HEK293T (cell line): ENCODE data around the gene MED29.
A peak's percentile ranks its signal among the peaks of the same experiment; 100 is the strongest.

ENCODE experiments used
- CTCF ChIA-PET: fragments of 350-600 bp; formaldehyde crosslinking; extraction: SDS; loops from one replicate; lab custom pipeline; 2021; ENCODE audit warnings: antibody characterized with exemption, inconsistent platforms; lab: Yijun Ruan, JAX
- POLR2A ChIA-PET: fragments of 350-600 bp; formaldehyde crosslinking; extraction: SDS; loops from one replicate; lab custom pipeline; 2020; ENCODE audit warnings: antibody characterized with exemption, inconsistent platforms; lab: Yijun Ruan, JAX
- DNase-seq: peaks from one replicate; pipeline ENCODE4 v3.0.0; 2012; ENCODE audit warnings: mixed read lengths; ENCODE audit errors: extremely low spot score
- ARNT ChIP-seq: fragments of 450-650 bp; IDR thresholded peaks from 2 replicates; pipeline ENCODE4 v1.6.1; 2017; ENCODE audit warnings: mild to moderate bottlenecking
- BHLHE40 ChIP-seq: fragments of 450-650 bp; IDR thresholded peaks from 2 replicates; pipeline ENCODE4 v1.6.1; 2016; ENCODE audit warnings: mild to moderate bottlenecking, moderate library complexity, borderline replicate concordance
- CTBP1 ChIP-seq: fragments of 450-650 bp; IDR thresholded peaks from 2 replicates; pipeline ENCODE4 v1.6.1; 2016; ENCODE audit warnings: borderline replicate concordance
- ELF4 ChIP-seq: fragments of 450-650 bp; IDR thresholded peaks from 2 replicates; pipeline ENCODE4 v1.6.1; 2017; ENCODE audit warnings: antibody characterized with exemption
- FOXA1 ChIP-seq: fragments of 450-650 bp; IDR thresholded peaks from 2 replicates; pipeline ENCODE4 v1.6.1; 2016; ENCODE audit warnings: mild to moderate bottlenecking
- FOXK2 ChIP-seq: fragments of 450-650 bp; IDR thresholded peaks from 2 replicates; pipeline ENCODE4 v1.6.1; 2016; ENCODE audit warnings: mild to moderate bottlenecking
- FOXM1 ChIP-seq: fragments of 450-650 bp; IDR thresholded peaks from 2 replicates; pipeline ENCODE4 v1.6.1; 2017; ENCODE audit warnings: mild to moderate bottlenecking, borderline replicate concordance
- HDGF ChIP-seq: fragments of 450-650 bp; IDR thresholded peaks from 2 replicates; pipeline ENCODE4 v1.6.1; 2017; ENCODE audit warnings: antibody characterized with exemption, borderline replicate concordance
- L3MBTL2 ChIP-seq: fragments of 450-650 bp; conservative IDR thresholded peaks from 2 replicates; pipeline ENCODE4 v1.6.1; 2016; ENCODE audit warnings: mild to moderate bottlenecking
- LEF1 ChIP-seq: fragments of 450-650 bp; IDR thresholded peaks from 2 replicates; pipeline ENCODE4 v1.6.1; 2017; ENCODE audit warnings: mild to moderate bottlenecking, borderline replicate concordance
- NFRKB ChIP-seq: fragments of 450-650 bp; IDR thresholded peaks from 2 replicates; pipeline ENCODE4 v1.6.1; 2016; ENCODE audit warnings: mild to moderate bottlenecking, moderate library complexity
- PKNOX1 ChIP-seq: fragments of 450-650 bp; IDR thresholded peaks from 2 replicates; pipeline ENCODE4 v1.6.1; 2016
- SP1 ChIP-seq: fragments of 450-650 bp; IDR thresholded peaks from 2 replicates; pipeline ENCODE4 v1.6.1; 2017
- SUZ12 ChIP-seq: fragments of 450-650 bp; IDR thresholded peaks from 2 replicates; pipeline ENCODE4 v1.6.1; 2016; ENCODE audit warnings: mild to moderate bottlenecking
- TARDBP ChIP-seq: fragments of 450-650 bp; IDR thresholded peaks from 2 replicates; pipeline ENCODE4 v1.6.1; 2016
- ZNF384 ChIP-seq: fragments of 450-650 bp; IDR thresholded peaks from 2 replicates; pipeline ENCODE4 v1.6.1; 2016

Gene MED29

GRCh38 chr19:39401070-39401548, 9.9 kb downstream of the MED29 start:
- TF ChIP-seq NFRKB = no peak
- TF ChIP-seq L3MBTL2 = no peak
- TF ChIP-seq HDGF = no peak
- TF ChIP-seq FOXA1 = no peak
- no peak for TF ChIP-seq FOXK2
- no peak for TF ChIP-seq CTBP1
- no peak for TF ChIP-seq TARDBP
- no peak for TF ChIP-seq ZNF384
- no peak for TF ChIP-seq SP1
- TF ChIP-seq ELF4 = no peak
- DNase-seq = no peak
- CTCF ChIA-PET = interaction anchor here (1.1 kb wide), 1 partner anchor 11 kb away, joined by 5 read pairs; the partner anchor contains the start of gene PLEKHG2
- POLR2A ChIA-PET = interaction anchor here (0.8 to 10.0 kb wide), 3 partner anchors 10 to 34 kb away, joined by 3 to 54 read pairs (median 3); partner anchors contain the start of genes MED29, PAF1 and RPS16

- ChIA-PET CTCF (interaction anchor here (0.7 to 1.1 kb wide), 2 partner anchors 10 to 39 kb away, joined by 3 to 5 read pairs; partner anchors contain the start of gene PLEKHG2), POLR2A (interaction anchor here (0.6 to 10.0 kb wide), 4 partner anchors 10 to 34 kb away, joined by 3 to 54 read pairs (median 4); partner anchors contain the start of genes MED29, PAF1 and RPS16)
- DNase-seq = no peak
- TF ChIP-seq ARNT (no peak), FOXM1 (no peak), NFRKB (no peak), FOXA1 (no peak), FOXK2 (no peak), LEF1 (no peak), ZNF384 (no peak), PKNOX1 (no peak), ELF4 (no peak), SP1 (no peak), HDGF (no peak), SUZ12 (no peak), BHLHE40 (no peak), CTBP1 (no peak), TARDBP (no peak), L3MBTL2 (no peak)
Measured at GRCh38 chr19:39401549-39402345, 10.6 kb downstream of the MED29 start.

- no peak for DNase-seq
- TF ChIP-seq ARNT (no peak), HDGF (0 out of 2 replicates have a peak, but pooled peaks have one; percentile 40), FOXA1 (no peak), CTBP1 (no peak), TARDBP (no peak), BHLHE40 (no peak), SUZ12 (no peak), FOXM1 (no peak), SP1 (no peak), LEF1 (no peak), ZNF384 (no peak), L3MBTL2 (peak; percentile 90), ELF4 (peak; percentile 36; the same call in 1 of the 2 replicates), PKNOX1 (no peak), FOXK2 (no peak), NFRKB (no peak)
- ChIA-PET CTCF (no interaction called here), POLR2A (interaction anchor here (0.6 to 10.0 kb wide), 3 partner anchors 9 to 33 kb away, joined by 3 to 54 read pairs (median 4); partner anchors contain the start of genes MED29, PAF1 and RPS16)
Measured at GRCh38 chr19:39402346-39403300, 11.4 kb downstream of the MED29 start.

- TF ChIP-seq ZNF384 (no peak), HDGF (no peak), FOXM1 (no peak), LEF1 (no peak), BHLHE40 (no peak), ARNT (no peak), FOXK2 (no peak), SUZ12 (no peak), CTBP1 (no peak), FOXA1 (no peak), SP1 (no peak), PKNOX1 (no peak)
- ChIA-PET CTCF (interaction anchor here (0.6 kb wide), 1 partner anchor 427 kb away, joined by 3 read pairs; no protein-coding TSS in a partner anchor), POLR2A (interaction anchor here (1.7 to 10.0 kb wide), 2 partner anchors 13 to 32 kb away, joined by 10 to 54 read pairs; partner anchors contain the start of genes MED29, PAF1 and RPS16)
- DNase-seq = no peak
Measured at GRCh38 chr19:39403331-39404312, 12.4 kb downstream of the MED29 start.
